MM.1S (cell line): ENCODE measurements around the gene C10orf90.

Experiments
- DNase-seq: peaks from one replicate; pipeline ENCODE4 v3.0.0-alpha.2; 2015
- H2AFZ ChIP-seq: fragments of 300-600 bp; sonication (generic); 2 replicates; pipeline ENCODE4 v1.6.0; 2016; ENCODE audit warnings: antibody characterized with exemption, low read length
- H3F3A ChIP-seq: fragments of 300-600 bp; sonication (generic); 2 replicates; pipeline ENCODE4 v1.6.1; 2016; ENCODE audit warnings: mild to moderate bottlenecking, antibody characterized with exemption, low read length, moderate library complexity, mixed read lengths; ENCODE audit not compliant: insufficient read depth
- H3K27ac ChIP-seq: fragments of 300-600 bp; sonication (generic); 2 replicates; pipeline ENCODE4 v1.5.1; 2016; ENCODE audit warnings: mild to moderate bottlenecking, low read length
- H3K27me3 ChIP-seq: fragments of 300-600 bp; sonication (generic); replicated peaks from 2 replicates; pipeline ENCODE4 v1.6.0; 2016; ENCODE audit warnings: low read length; ENCODE audit not compliant: insufficient read depth
- H3K36me3 ChIP-seq: fragments of 300-600 bp; sonication (generic); replicated peaks from 2 replicates; pipeline ENCODE4 v1.6.1; 2016; ENCODE audit warnings: mild to moderate bottlenecking, low read length, mixed read lengths; ENCODE audit not compliant: insufficient read depth
- H3K4me1 ChIP-seq: fragments of 300-600 bp; sonication (generic); 2 replicates; pipeline ENCODE4 v1.6.1; 2016; ENCODE audit warnings: low read length, mixed read lengths
- H3K4me2 ChIP-seq: fragments of 300-600 bp; sonication (generic); 2 replicates; pipeline ENCODE4 v1.6.0; 2016; ENCODE audit warnings: low read depth, low read length
- H3K4me3 ChIP-seq: fragments of 300-600 bp; sonication (generic); 2 replicates; pipeline ENCODE4 v1.5.1; 2016; ENCODE audit warnings: low read length, mixed read lengths
- H3K79me2 ChIP-seq: fragments of 300-600 bp; sonication (generic); 2 replicates; pipeline ENCODE4 v1.6.1; 2016; ENCODE audit warnings: mixed run types, low read length, mixed read lengths
- H3K9ac ChIP-seq: fragments of 300-600 bp; sonication (generic); 2 replicates; pipeline ENCODE4 v1.6.1; 2016; ENCODE audit warnings: low read length, mixed read lengths
- H3K9me2 ChIP-seq: fragments of 300-600 bp; sonication (generic); replicated peaks from 2 replicates; pipeline ENCODE4 v1.6.1; 2016; ENCODE audit warnings: mild to moderate bottlenecking, low read length, mixed read lengths; ENCODE audit not compliant: insufficient read depth
- H3K9me3 ChIP-seq: fragments of 300-600 bp; sonication (generic); replicated peaks from 2 replicates; pipeline ENCODE4 v1.6.1; 2016; ENCODE audit warnings: mild to moderate bottlenecking, low read length, mixed read lengths; ENCODE audit not compliant: insufficient read depth
- H4K20me1 ChIP-seq: fragments of 300-600 bp; sonication (generic); 2 replicates; pipeline ENCODE4 v1.6.1; 2016; ENCODE audit warnings: mild to moderate bottlenecking, low read length, moderate library complexity, mixed read lengths; ENCODE audit not compliant: insufficient read depth
- CTCF ChIP-seq: fragments of 300-600 bp; sonication (generic); IDR thresholded peaks from 2 replicates; pipeline ENCODE4 v1.5.1; 2016; ENCODE audit warnings: antibody characterized with exemption, low read length, mixed read lengths
- EZH2 ChIP-seq: fragments of 300-600 bp; sonication (generic); optimal IDR thresholded peaks from 2 replicates; pipeline ENCODE3; 2017; ENCODE audit warnings: low read depth, mild to moderate bottlenecking, antibody characterized with exemption, low read length, mixed read lengths
- EZH2phosphoT487 ChIP-seq: fragments of 300-600 bp; sonication (generic); IDR thresholded peaks from 2 replicates; pipeline ENCODE4 v1.6.1; 2018; ENCODE audit warnings: antibody characterized with exemption, low read length

The C10orf90 gene

GRCh38 chr10:126504063-126504760 is 166.3 kb downstream of the C10orf90 start:
- H3K27ac ChIP-seq: no peak overlapping the region
- no peaks in the 10 kb centered on the region for H3K9me3 ChIP-seq
- no peak overlapping the region for H3K4me3 ChIP-seq
- H2AFZ ChIP-seq: no peak overlapping the region
- H3K27me3 ChIP-seq: no peaks in the 10 kb centered on the region
- no peaks in the 10 kb centered on the region for H3F3A ChIP-seq
- no peak overlapping the region for H3K4me2 ChIP-seq
- no peaks in the 10 kb centered on the region for H3K36me3 ChIP-seq
- H3K9ac ChIP-seq: no peak overlapping the region
- no peaks in the 10 kb centered on the region for H4K20me1 ChIP-seq
- DNase-seq: peak; percentile 7
- H3K4me1 ChIP-seq: no peaks in the 10 kb centered on the region
- H3K79me2 ChIP-seq: no peaks in the 10 kb centered on the region
- TF ChIP-seq CTCF: peak; percentile 41
- TF ChIP-seq EZH2phosphoT487: no peak
- TF ChIP-seq EZH2: no peak
- no peaks in the 10 kb centered on the region for H3K9me2 ChIP-seq

- Histone ChIP-seq H2AFZ (no peak overlapping the region), H4K20me1 (no peaks in the 10 kb centered on the region), H3K9me2 (no peaks in the 10 kb centered on the region), H3K4me2 (no peak overlapping the region), H3K9me3 (no peaks in the 10 kb centered on the region), H3K27ac (no peak overlapping the region), H3K36me3 (no peaks in the 10 kb centered on the region), H3F3A (no peaks in the 10 kb centered on the region), H3K9ac (no peak overlapping the region), H3K4me1 (no peaks in the 10 kb centered on the region), H3K4me3 (no peak overlapping the region), H3K79me2 (no peaks in the 10 kb centered on the region), H3K27me3 (no peaks in the 10 kb centered on the region)
- TF ChIP-seq EZH2phosphoT487 (no peak), EZH2 (no peak), CTCF (no peak)
- DNase-seq: no peak
These were observed 167.0 kb downstream of the C10orf90 start for GRCh38 chr10:126503392-126504062.

GRCh38 chr10:126502441-126502840 is 168.1 kb downstream of the C10orf90 start:
- Histone ChIP-seq H3K36me3 (no peaks in the 10 kb centered on the region), H3K4me1 (no peaks in the 10 kb centered on the region), H3K27me3 (no peaks in the 10 kb centered on the region), H3K9me2 (no peaks in the 10 kb centered on the region), H3K4me3 (no peak overlapping the region), H3K9ac (no peak overlapping the region), H4K20me1 (no peaks in the 10 kb centered on the region), H3K9me3 (no peaks in the 10 kb centered on the region), H2AFZ (no peak overlapping the region), H3K4me2 (no peak overlapping the region), H3K79me2 (no peaks in the 10 kb centered on the region), H3F3A (no peaks in the 10 kb centered on the region), H3K27ac (no peak overlapping the region)
- no peak for TF ChIP-seq EZH2
- TF ChIP-seq CTCF: no peak
- TF ChIP-seq EZH2phosphoT487: no peak
- DNase-seq: no peak
